Neural crest cell (in vitro differentiated cells): ENCODE results near the gene RPL11. TPM values are rescaled to one million over a fixed set of nuclear protein-coding genes. Genes with fewer than 3 reads are reported as not detected.

Experiments used
- DNase-seq: peaks from one replicate; pipeline ENCODE4 v3.0.0; 2021; ENCODE audit warnings: low read depth, mixed read lengths, low spot score
- H3K27ac Mint-ChIP-seq: one replicate; pipeline ENCODE4 v1.8.0; 2021; ENCODE audit warnings: mild to moderate bottlenecking, mixed read lengths; ENCODE audit not compliant: unreplicated experiment
- H3K27me3 Mint-ChIP-seq: 2 replicates; pipeline ENCODE4 v1.8.0; 2021; ENCODE audit warnings: low read depth, mild to moderate bottlenecking, mixed read lengths
- H3K36me3 Mint-ChIP-seq: 2 replicates; pipeline ENCODE4 v1.8.0; 2021; ENCODE audit warnings: low read depth, mild to moderate bottlenecking, mixed read lengths
- H3K4me1 Mint-ChIP-seq: 2 replicates; pipeline ENCODE4 v1.8.0; 2021; ENCODE audit warnings: mixed read lengths
- H3K4me3 Mint-ChIP-seq: one replicate; pipeline ENCODE4 v1.8.0; 2021; ENCODE audit warnings: mild to moderate bottlenecking, mixed read lengths
- H3K9me3 Mint-ChIP-seq: 2 replicates; pipeline ENCODE4 v1.8.0; 2021; ENCODE audit warnings: mixed read lengths
- total RNA-seq: library from RNA; stranded (reverse); gene quantifications from 2 replicates; pipeline ENCODE4 v1.2.1, GENCODE V29; 2021
- TF ChIP-seq, protein P1 (sequence below): fragments of 200-600 bp; sonication (generic); conservative IDR thresholded peaks from 2 replicates; pipeline ENCODE4 v1.5.0; 2021; ENCODE audit warnings: antibody characterized with exemption, mild to moderate bottlenecking

RPL11 gene
- total RNA-seq, 1 donor from 2014 or later, result 1,184 TPM

DNA sequence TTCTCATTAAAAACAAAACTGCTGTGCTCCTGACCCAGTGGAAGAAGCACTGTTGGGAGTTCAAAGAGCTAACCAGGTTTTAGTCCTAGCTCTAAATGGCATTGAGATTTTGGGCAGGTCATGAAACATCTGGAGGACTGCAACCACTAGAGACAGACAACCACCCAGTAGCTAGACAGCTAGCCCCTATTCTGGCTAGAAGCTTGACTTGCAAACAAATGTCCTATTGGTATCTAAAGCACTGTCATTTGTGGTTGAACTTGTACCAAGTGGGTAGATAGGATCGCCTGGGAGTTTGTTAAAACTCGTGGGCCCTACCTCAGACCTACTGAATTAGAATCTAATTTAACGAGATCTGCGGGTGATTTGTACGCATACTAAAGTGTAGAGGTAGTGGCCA lies 6.9 kb downstream of the RPL11 start:
- Mint-ChIP-seq H3K27ac (no peak overlapping the region), H3K4me1 (peaks cover 48% of the 10 kb centered on the region), H3K36me3 (peaks cover 43% of the 10 kb centered on the region), H3K9me3 (no peaks in the 10 kb centered on the region), H3K4me3 (peak overlapping the region; percentile 54), H3K27me3 (no peaks in the 10 kb centered on the region)
- DNase-seq, result no peak
- TF ChIP-seq, protein P1, sequence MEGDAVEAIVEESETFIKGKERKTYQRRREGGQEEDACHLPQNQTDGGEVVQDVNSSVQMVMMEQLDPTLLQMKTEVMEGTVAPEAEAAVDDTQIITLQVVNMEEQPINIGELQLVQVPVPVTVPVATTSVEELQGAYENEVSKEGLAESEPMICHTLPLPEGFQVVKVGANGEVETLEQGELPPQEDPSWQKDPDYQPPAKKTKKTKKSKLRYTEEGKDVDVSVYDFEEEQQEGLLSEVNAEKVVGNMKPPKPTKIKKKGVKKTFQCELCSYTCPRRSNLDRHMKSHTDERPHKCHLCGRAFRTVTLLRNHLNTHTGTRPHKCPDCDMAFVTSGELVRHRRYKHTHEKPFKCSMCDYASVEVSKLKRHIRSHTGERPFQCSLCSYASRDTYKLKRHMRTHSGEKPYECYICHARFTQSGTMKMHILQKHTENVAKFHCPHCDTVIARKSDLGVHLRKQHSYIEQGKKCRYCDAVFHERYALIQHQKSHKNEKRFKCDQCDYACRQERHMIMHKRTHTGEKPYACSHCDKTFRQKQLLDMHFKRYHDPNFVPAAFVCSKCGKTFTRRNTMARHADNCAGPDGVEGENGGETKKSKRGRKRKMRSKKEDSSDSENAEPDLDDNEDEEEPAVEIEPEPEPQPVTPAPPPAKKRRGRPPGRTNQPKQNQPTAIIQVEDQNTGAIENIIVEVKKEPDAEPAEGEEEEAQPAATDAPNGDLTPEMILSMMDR, result no peak

DNA sequence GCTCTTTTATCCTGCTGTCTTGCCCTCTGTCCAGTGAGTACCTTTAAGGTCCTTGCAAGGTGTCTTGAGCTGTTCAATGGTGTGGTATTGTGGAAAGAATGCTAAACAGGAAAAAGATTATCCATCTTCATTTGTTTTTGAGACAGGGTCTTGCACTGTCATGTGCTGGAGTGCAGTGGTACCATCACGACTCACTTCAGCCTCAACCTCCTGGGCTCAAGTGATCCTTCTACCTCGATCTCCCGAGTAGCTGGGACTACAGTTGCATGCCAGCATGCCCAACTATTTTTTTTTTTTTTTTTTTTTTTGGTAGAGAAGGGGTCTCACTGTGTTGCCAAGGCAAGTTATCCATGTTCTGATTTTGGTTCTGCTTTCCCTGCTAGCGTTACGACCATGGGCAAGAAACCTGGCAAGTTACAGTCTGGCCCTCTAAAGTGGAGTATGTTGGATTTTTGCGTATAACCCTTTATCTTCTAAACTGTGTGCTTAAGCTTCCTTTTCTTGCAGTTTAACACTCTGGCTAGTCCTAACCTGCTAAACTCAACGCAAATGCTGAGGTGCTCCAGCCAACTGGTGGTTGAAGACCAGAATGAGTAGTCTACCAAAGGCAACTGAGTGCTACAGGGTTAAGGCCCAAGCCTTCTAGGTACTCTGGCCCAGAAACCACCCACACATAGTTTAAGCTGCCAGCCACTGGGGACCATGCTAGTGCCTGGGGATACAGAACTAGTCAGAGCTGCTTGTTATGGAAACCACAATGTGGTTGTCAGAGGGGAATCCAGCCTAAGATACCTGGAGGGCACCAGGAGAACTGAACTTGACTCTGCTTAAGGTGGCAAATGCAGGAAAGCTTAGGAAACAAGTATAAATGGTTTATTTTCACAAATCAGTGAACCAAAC lies 7.9 kb downstream of the RPL11 start:
- peaks cover 38% of the 10 kb centered on the region for H3K4me1 Mint-ChIP-seq
- peaks cover 36% of the 10 kb centered on the region for H3K36me3 Mint-ChIP-seq
- no peak overlapping the region for H3K27ac Mint-ChIP-seq
- DNase-seq, result no peak
- H3K4me3 Mint-ChIP-seq, result no peak overlapping the region
- TF ChIP-seq, protein P1, result no peak
- no peaks in the 10 kb centered on the region for H3K27me3 Mint-ChIP-seq
- H3K9me3 Mint-ChIP-seq, result no peaks in the 10 kb centered on the region

DNA sequence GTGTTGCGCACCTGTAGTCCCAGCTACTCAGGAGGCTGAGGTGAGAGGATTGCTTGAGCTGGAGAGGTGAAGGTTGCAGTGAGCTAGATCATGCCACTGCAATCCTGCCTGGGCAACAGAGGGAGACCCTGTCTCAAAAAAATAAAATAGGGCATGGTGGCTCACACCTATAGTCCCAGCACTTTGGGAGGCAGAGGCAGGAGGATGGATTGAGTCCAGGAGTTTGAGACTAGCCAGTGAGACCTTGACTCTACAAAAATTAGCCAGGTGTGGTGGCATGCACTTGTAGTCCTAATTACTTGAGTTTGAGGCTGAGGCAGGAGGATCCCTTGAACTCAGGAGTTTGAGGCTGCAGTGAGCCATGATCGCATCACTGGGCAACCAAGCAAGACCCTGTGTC lies 9.7 kb downstream of the RPL11 start:
- Mint-ChIP-seq H3K4me3 (no peak overlapping the region), H3K36me3 (peaks cover 25% of the 10 kb centered on the region), H3K27ac (no peak overlapping the region), H3K27me3 (no peaks in the 10 kb centered on the region), H3K9me3 (no peaks in the 10 kb centered on the region), H3K4me1 (peaks cover 20% of the 10 kb centered on the region)
- TF ChIP-seq, protein P1, result no peak
- no peak for DNase-seq

DNA sequence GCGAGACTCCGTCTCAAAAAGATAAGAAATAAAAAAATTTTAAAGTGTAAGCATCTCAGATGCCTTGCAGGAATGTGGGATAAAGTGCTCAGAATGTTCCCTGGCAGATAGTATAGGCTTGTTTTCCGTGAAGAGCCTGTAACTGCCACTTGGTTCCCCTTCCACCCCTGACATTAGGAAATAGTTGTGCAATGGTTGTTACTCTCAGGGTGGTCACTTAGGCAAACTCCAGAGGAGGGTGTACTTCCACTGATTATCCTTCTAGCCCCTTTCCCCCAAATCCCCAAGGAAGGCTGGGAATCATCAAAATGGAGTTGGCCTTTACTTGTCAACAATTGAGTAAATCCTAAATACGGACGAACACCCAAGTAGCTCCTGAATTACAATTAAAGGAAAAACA lies 10.4 kb downstream of the RPL11 start:
- Mint-ChIP-seq H3K27ac (no peak overlapping the region), H3K27me3 (no peaks in the 10 kb centered on the region), H3K4me3 (no peak overlapping the region), H3K4me1 (peaks cover 15% of the 10 kb centered on the region), H3K36me3 (peaks cover 21% of the 10 kb centered on the region), H3K9me3 (no peaks in the 10 kb centered on the region)
- no peak for DNase-seq
- TF ChIP-seq, protein P1, result no peak

DNA sequence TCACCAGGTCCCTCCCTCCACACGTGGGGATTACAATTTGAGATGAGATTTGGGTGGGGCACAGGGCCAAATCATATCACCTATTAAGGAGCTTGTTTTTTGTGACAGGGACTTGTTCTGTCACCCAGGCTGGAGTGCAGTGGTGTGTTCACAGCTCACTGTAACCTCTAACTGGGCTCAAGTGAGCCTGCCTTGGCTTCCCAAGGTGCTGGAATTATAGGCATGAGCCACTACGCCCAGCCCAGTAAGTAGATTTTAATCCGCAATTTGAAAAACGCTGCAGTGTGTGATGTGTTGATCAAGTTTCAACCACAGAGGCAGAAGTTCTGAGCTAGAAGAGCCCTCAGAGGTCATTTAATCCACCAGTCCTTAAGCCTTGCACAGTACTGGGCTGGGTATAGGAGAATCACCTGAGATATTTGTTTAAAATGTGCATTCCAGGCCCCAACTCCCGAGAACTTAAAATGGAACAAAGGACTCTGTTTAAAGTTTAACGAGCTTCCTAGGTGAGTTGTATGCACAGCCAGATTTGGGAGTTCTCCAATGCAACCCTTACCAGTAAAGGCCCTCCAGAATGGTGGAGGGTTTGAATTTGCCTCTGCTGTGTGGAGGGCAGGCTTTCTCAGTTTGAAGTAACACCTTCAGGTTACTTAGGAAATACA lies 13.4 kb downstream of the RPL11 start:
- H3K27ac Mint-ChIP-seq, result no peak overlapping the region
- no peaks in the 10 kb centered on the region for H3K27me3 Mint-ChIP-seq
- DNase-seq, result no peak
- TF ChIP-seq, protein P1, result no peak
- H3K4me3 Mint-ChIP-seq, result no peak overlapping the region
- H3K4me1 Mint-ChIP-seq, result no peaks in the 10 kb centered on the region
- H3K36me3 Mint-ChIP-seq, result peaks cover 10% of the 10 kb centered on the region
- H3K9me3 Mint-ChIP-seq, result no peaks in the 10 kb centered on the region
